Nephron (organoid): Measurements from ENCODE around the gene UBQLN4.

Source experiments
- H3K27ac Mint-ChIP-seq, 3 experiments: 2 replicates each; pipeline ENCODE4 v1.8.0; 2020; ENCODE audit warnings: mixed read lengths in 3 of 3, mild to moderate bottlenecking in 2 of 3, moderate library complexity in 1 of 3
- H3K27me3 Mint-ChIP-seq: 2 replicates; pipeline ENCODE4 v1.8.0; 2021; ENCODE audit warnings: low read depth, mild to moderate bottlenecking, moderate library complexity, mixed read lengths
- H3K36me3 Mint-ChIP-seq: 2 replicates; pipeline ENCODE4 v1.8.0; 2020; ENCODE audit warnings: low read depth, mixed read lengths
- H3K4me1 Mint-ChIP-seq: 2 replicates; pipeline ENCODE4 v1.8.0; 2020; ENCODE audit warnings: mixed read lengths
- H3K4me3 Mint-ChIP-seq, 3 experiments: 2 replicates each; pipeline ENCODE4 v1.8.0; 2020; ENCODE audit warnings: mild to moderate bottlenecking in 3 of 3, mixed read lengths in 3 of 3, moderate library complexity in 2 of 3
- H3K9me3 Mint-ChIP-seq: 2 replicates; pipeline ENCODE4 v1.8.0; 2020; ENCODE audit warnings: mixed read lengths
- CTCF ChIP-seq, 3 experiments: fragments of 200-600 bp; sonication (generic); IDR thresholded peaks; one replicate each; pipeline ENCODE4 v1.5.0; 2021; ENCODE audit warnings: antibody characterized with exemption in 3 of 3; ENCODE audit not compliant: unreplicated experiment in 3 of 3

The UBQLN4 gene

GRCh38 chr1:156069490-156070455, 16.2 kb upstream of the UBQLN4 start:
- Mint-ChIP-seq H3K27ac (peak overlapping the region in 2 of 3 experiments; percentile 48 to 51), H3K27me3 (no peaks in the 10 kb centered on the region), H3K36me3 (peaks cover 26% of the 10 kb centered on the region), H3K4me1 (peaks cover 42% of the 10 kb centered on the region), H3K4me3 (no peak overlapping the region), H3K9me3 (no peaks in the 10 kb centered on the region)
- TF ChIP-seq CTCF (IDR thresholded peaks at IDR 0.05; ENCODE audit: unreplicated experiment in 3 of 3) = no peak

GRCh38 chr1:156067262-156067661, 13.7 kb upstream of the UBQLN4 start:
- H3K27me3 Mint-ChIP-seq = no peaks in the 10 kb centered on the region
- TF ChIP-seq CTCF (IDR thresholded peaks at IDR 0.05; ENCODE audit: unreplicated experiment in 3 of 3) = no peak
- H3K4me1 Mint-ChIP-seq = peaks cover 19% of the 10 kb centered on the region
- peaks cover 6% of the 10 kb centered on the region for H3K36me3 Mint-ChIP-seq
- no peak overlapping the region for H3K4me3 Mint-ChIP-seq
- H3K9me3 Mint-ChIP-seq = no peaks in the 10 kb centered on the region
- peak overlapping the region in 1 of 3 experiments; percentile 34 for H3K27ac Mint-ChIP-seq

GRCh38 chr1:156065871-156066270, 12.3 kb upstream of the UBQLN4 start:
- peaks cover 9% of the 10 kb centered on the region for H3K4me1 Mint-ChIP-seq
- no peak for TF ChIP-seq CTCF (IDR thresholded peaks at IDR 0.05; ENCODE audit: unreplicated experiment in 3 of 3)

GRCh38 chr1:156065212-156065611, 11.6 kb upstream of the UBQLN4 start:
- TF ChIP-seq CTCF (IDR thresholded peaks at IDR 0.05; ENCODE audit: unreplicated experiment in 3 of 3) = no peak
- H3K27me3 Mint-ChIP-seq = peaks cover 3% of the 10 kb centered on the region
- peaks cover 5% of the 10 kb centered on the region for H3K4me1 Mint-ChIP-seq
- no peak overlapping the region for H3K4me3 Mint-ChIP-seq
- H3K9me3 Mint-ChIP-seq = no peaks in the 10 kb centered on the region
- no peak overlapping the region for H3K27ac Mint-ChIP-seq
- no peaks in the 10 kb centered on the region for H3K36me3 Mint-ChIP-seq

More at GRCh38 chr1:156065871-156066270, 12.3 kb upstream of the UBQLN4 start:
- Mint-ChIP-seq H3K9me3 (no peaks in the 10 kb centered on the region), H3K36me3 (no peaks in the 10 kb centered on the region), H3K27ac (peak overlapping the region in 1 of 3 experiments; percentile 40), H3K4me3 (no peak overlapping the region), H3K27me3 (peaks cover 3% of the 10 kb centered on the region)

GRCh38 chr1:156064615-156065014, 11.0 kb upstream of the UBQLN4 start:
- Mint-ChIP-seq H3K4me3 (no peak overlapping the region), H3K9me3 (no peaks in the 10 kb centered on the region), H3K4me1 (peaks cover 3% of the 10 kb centered on the region), H3K27me3 (peaks cover 3% of the 10 kb centered on the region), H3K36me3 (no peaks in the 10 kb centered on the region), H3K27ac (no peak overlapping the region)
- no peak for TF ChIP-seq CTCF (IDR thresholded peaks at IDR 0.05; ENCODE audit: unreplicated experiment in 3 of 3)

GRCh38 chr1:156063997-156064285, 10.3 kb upstream of the UBQLN4 start:
- peaks cover 3% of the 10 kb centered on the region for H3K4me1 Mint-ChIP-seq
- H3K36me3 Mint-ChIP-seq = no peaks in the 10 kb centered on the region
- no peak overlapping the region for H3K27ac Mint-ChIP-seq

More at GRCh38 chr1:156063997-156064285, 10.3 kb upstream of the UBQLN4 start:
- no peaks in the 10 kb centered on the region for H3K9me3 Mint-ChIP-seq
- TF ChIP-seq CTCF (IDR thresholded peaks at IDR 0.05; ENCODE audit: unreplicated experiment in 3 of 3) = no peak
- no peak overlapping the region for H3K4me3 Mint-ChIP-seq
- peaks cover 3% of the 10 kb centered on the region for H3K27me3 Mint-ChIP-seq
